ENCODE data around the gene SMCO2. TPM values are rescaled to one million over a fixed set of nuclear protein-coding genes. Genes with fewer than 3 reads are reported as not detected.

Gene SMCO2
- total RNA-seq, 1 donor from 2014 or later: not detected

- no peaks in the 10 kb centered on the region for H3K27me3 ChIP-seq
- DNase-seq (ENCODE audit: low spot score in 2 of 2): no peak
- no peak overlapping the region for H3K4me3 ChIP-seq
- intact Hi-C loops (cut with DNase I): loop anchor here (5.0 to 10.0 kb wide), 3 partner anchors 87 to 214 kb away; partner anchors contain the start of gene PPFIBP1
- H3K36me3 ChIP-seq: no peaks in the 10 kb centered on the region
- peaks cover 0 to 2% of the 10 kb centered on the region in 2 donors for H3K4me1 ChIP-seq
- TF ChIP-seq CTCF (IDR thresholded peaks at IDR 0.05): no peak
- H3K9me3 ChIP-seq: no peaks in the 10 kb centered on the region
- H3K27ac ChIP-seq: no peak overlapping the region
Observed at GRCh38 chr12:27437839-27438238, 8.7 kb upstream of the SMCO2 start.

- H3K27me3 ChIP-seq: no peaks in the 10 kb centered on the region
- intact Hi-C loops (cut with DNase I): no loop called here
Observed at GRCh38 chr12:27447761-27448160, 1.2 kb downstream of the SMCO2 start.

GRCh38 chr12:27449026-27449425, 2.5 kb downstream of the SMCO2 start:
- no peak for TF ChIP-seq CTCF (IDR thresholded peaks at IDR 0.05)
- Histone ChIP-seq H3K4me3 (no peak overlapping the region), H3K9me3 (no peaks in the 10 kb centered on the region), H3K27me3 (no peaks in the 10 kb centered on the region), H3K36me3 (no peaks in the 10 kb centered on the region), H3K27ac (no peak overlapping the region), H3K4me1 (no peaks in the 10 kb centered on the region)
- intact Hi-C loops (cut with DNase I): no loop called here
- DNase-seq (ENCODE audit: low spot score in 2 of 2): no peak

More at GRCh38 chr12:27447761-27448160, 1.2 kb downstream of the SMCO2 start:
- DNase-seq (ENCODE audit: low spot score in 2 of 2): no peak
- Histone ChIP-seq H3K27ac (no peak overlapping the region), H3K36me3 (no peaks in the 10 kb centered on the region), H3K9me3 (no peaks in the 10 kb centered on the region), H3K4me3 (no peak overlapping the region), H3K4me1 (no peaks in the 10 kb centered on the region)
- TF ChIP-seq CTCF (IDR thresholded peaks at IDR 0.05): no peak

GRCh38 chr12:27449893-27450534, 3.5 kb downstream of the SMCO2 start:
- no peak overlapping the region for H3K4me3 ChIP-seq
- no peaks in the 10 kb centered on the region for H3K9me3 ChIP-seq
- no peaks in the 10 kb centered on the region for H3K27me3 ChIP-seq
- H3K27ac ChIP-seq: no peak overlapping the region
- intact Hi-C loops (cut with DNase I): no loop called here
- no peaks in the 10 kb centered on the region for H3K4me1 ChIP-seq
- no peak for TF ChIP-seq CTCF (IDR thresholded peaks at IDR 0.05)
- no peak for DNase-seq (ENCODE audit: low spot score in 2 of 2)
- no peaks in the 10 kb centered on the region for H3K36me3 ChIP-seq

GRCh38 chr12:27451036-27451825, 4.7 kb downstream of the SMCO2 start:
- Histone ChIP-seq H3K4me1 (no peaks in the 10 kb centered on the region), H3K27ac (no peak overlapping the region), H3K36me3 (no peaks in the 10 kb centered on the region), H3K4me3 (no peak overlapping the region), H3K9me3 (no peaks in the 10 kb centered on the region), H3K27me3 (no peaks in the 10 kb centered on the region)
- no peak for TF ChIP-seq CTCF (IDR thresholded peaks at IDR 0.05)
- intact Hi-C loops (cut with DNase I): no loop called here
- DNase-seq (ENCODE audit: low spot score in 2 of 2): no peak
